Measurements from ENCODE around the gene IL15RA. TPM values are rescaled to one million over a fixed set of nuclear protein-coding genes. Genes with fewer than 3 reads are reported as not detected.

Gene IL15RA
- total RNA-seq (2014; rRNA removed; shearing (Covaris generic)) (0.89 and 7.0 TPM in 2 replicates), polyA plus RNA-seq (2016; fragmentation: Nextera tagmentation; extraction: Ambion mirVana) (4.0 and 4.9 TPM in 2 replicates)

GRCh38 chr10:5977471-5978229 is at the start of gene IL15RA:
IL15RA (minus strand) TSS chr10:5977543; CDS start chr10:5977492, 51 bp downstream.
- H3F3A ChIP-seq (ENCODE audit: insufficient read depth): 0 out of 2 replicates have a peak, but pooled peaks cover 10% of the 10 kb centered on the region
- no peaks in the 10 kb centered on the region for H3K36me3 ChIP-seq (ENCODE audit: low read depth)
- peak within 1 kb of the TSS; percentile 88 for H3K4me2 ChIP-seq (ENCODE audit: unreplicated experiment)
- no peaks in the 10 kb centered on the region for H3K27me3 ChIP-seq (replicated peaks; ENCODE audit: insufficient read depth)
- 1% methylated on average over 67 to 71 of the region's 80 CpGs for WGBS, 2 experiments (ENCODE audit: low coverage in 1 of 2, low lambda C conversion rate in 2 of 2, missing lambda C conversion rate in 2 of 2)
- TF ChIP-seq EZH2phosphoT487 (IDR thresholded peaks at IDR 0.05; ENCODE audit: insufficient read depth, low read depth): no peak
- TF ChIP-seq EZH2 (IDR thresholded peaks at IDR 0.05; ENCODE audit: insufficient read depth, poor library complexity, severe bottlenecking): no peak
- in situ Hi-C loops (cut with MboI): no loop called here
- H3K4me3 ChIP-seq: peak within 1 kb of the TSS; percentile 87
- H3K79me2 ChIP-seq (ENCODE audit: insufficient read depth): no peaks in the 10 kb centered on the region
- peak within 1 kb of the TSS; percentile 85 for H2AFZ ChIP-seq
- peak; percentile 86 for DNase-seq
- peak within 1 kb of the TSS; percentile 27; the same call in 1 of the 2 replicates for H3K27ac ChIP-seq
- peak within 1 kb of the TSS; percentile 76 for H3K9ac ChIP-seq
- H3K9me2 ChIP-seq (ENCODE audit: insufficient read depth): no peaks in the 10 kb centered on the region
- no peaks in the 10 kb centered on the region for H4K20me1 ChIP-seq (ENCODE audit: insufficient read depth)
- H3K9me3 ChIP-seq (ENCODE audit: low read depth): no peaks in the 10 kb centered on the region
- no peaks in the 10 kb centered on the region for H3K4me1 ChIP-seq (ENCODE audit: insufficient read depth)

GRCh38 chr10:6025683-6026255 is 48.4 kb upstream of the IL15RA start:
- Histone ChIP-seq H3K9me3 (ENCODE audit: low read depth) (peaks cover 3% of the 10 kb centered on the region), H3K9ac (no peak overlapping the region), H3K4me1 (ENCODE audit: insufficient read depth) (peaks cover 13% of the 10 kb centered on the region; the same call in 1 of the 2 replicates), H3F3A (ENCODE audit: insufficient read depth) (peaks cover 22% of the 10 kb centered on the region), H3K4me3 (no peak overlapping the region), H2AFZ (no peak overlapping the region), H4K20me1 (ENCODE audit: insufficient read depth) (no peaks in the 10 kb centered on the region), H3K4me2 (ENCODE audit: unreplicated experiment) (no peak overlapping the region), H3K27ac (no peak overlapping the region), H3K79me2 (ENCODE audit: insufficient read depth) (no peaks in the 10 kb centered on the region), H3K36me3 (ENCODE audit: low read depth) (no peaks in the 10 kb centered on the region), H3K9me2 (ENCODE audit: insufficient read depth) (no peaks in the 10 kb centered on the region), H3K27me3 (replicated peaks; ENCODE audit: insufficient read depth) (no peaks in the 10 kb centered on the region)
- in situ Hi-C loops (cut with MboI): no loop called here
- TF ChIP-seq EZH2 (IDR thresholded peaks at IDR 0.05; ENCODE audit: insufficient read depth, poor library complexity, severe bottlenecking): no peak
- no peak for DNase-seq
- 78 to 88% methylated on average over 6 of the region's 6 CpGs for WGBS, 2 experiments (ENCODE audit: low coverage in 1 of 2, low lambda C conversion rate in 2 of 2, missing lambda C conversion rate in 2 of 2)

- Histone ChIP-seq H2AFZ (no peak overlapping the region), H3K36me3 (ENCODE audit: low read depth) (no peaks in the 10 kb centered on the region), H3K4me1 (ENCODE audit: insufficient read depth) (peaks cover 13% of the 10 kb centered on the region; the same call in 1 of the 2 replicates), H3K4me2 (ENCODE audit: unreplicated experiment) (peak overlapping the region; percentile 25), H3K27me3 (replicated peaks; ENCODE audit: insufficient read depth) (no peaks in the 10 kb centered on the region), H3F3A (ENCODE audit: insufficient read depth) (peaks cover 22% of the 10 kb centered on the region), H4K20me1 (ENCODE audit: insufficient read depth) (no peaks in the 10 kb centered on the region), H3K79me2 (ENCODE audit: insufficient read depth) (no peaks in the 10 kb centered on the region), H3K9ac (peak overlapping the region; percentile 59), H3K27ac (peak overlapping the region; percentile 84), H3K9me3 (ENCODE audit: low read depth) (no peaks in the 10 kb centered on the region), H3K9me2 (ENCODE audit: insufficient read depth) (no peaks in the 10 kb centered on the region), H3K4me3 (0 out of 2 replicates have a peak overlapping the region, but pooled peaks have one; percentile 4)
- 80 to 81% methylated on average over 10 of the region's 10 CpGs for WGBS, 2 experiments (ENCODE audit: low coverage in 1 of 2, low lambda C conversion rate in 2 of 2, missing lambda C conversion rate in 2 of 2)
- no peak for DNase-seq
- TF ChIP-seq EZH2phosphoT487 (IDR thresholded peaks at IDR 0.05; ENCODE audit: insufficient read depth, low read depth) (no peak), EZH2 (IDR thresholded peaks at IDR 0.05; ENCODE audit: insufficient read depth, poor library complexity, severe bottlenecking) (no peak)
- in situ Hi-C loops (cut with MboI): no loop called here
Observed at GRCh38 chr10:6024334-6024682, 47.0 kb upstream of the IL15RA start.

GRCh38 chr10:6023661-6024333 is 46.5 kb upstream of the IL15RA start:
- no peaks in the 10 kb centered on the region for H3K9me3 ChIP-seq (ENCODE audit: low read depth)
- peaks cover 13% of the 10 kb centered on the region; the same call in 1 of the 2 replicates for H3K4me1 ChIP-seq (ENCODE audit: insufficient read depth)
- H3K4me2 ChIP-seq (ENCODE audit: unreplicated experiment): peak overlapping the region; percentile 25
- H3K27ac ChIP-seq: peak overlapping the region; percentile 84
- TF ChIP-seq EZH2phosphoT487 (IDR thresholded peaks at IDR 0.05; ENCODE audit: insufficient read depth, low read depth) (no peak), EZH2 (IDR thresholded peaks at IDR 0.05; ENCODE audit: insufficient read depth, poor library complexity, severe bottlenecking) (no peak)
- no peaks in the 10 kb centered on the region for H3K79me2 ChIP-seq (ENCODE audit: insufficient read depth)
- H2AFZ ChIP-seq: 0 out of 2 replicates have a peak overlapping the region, but pooled peaks have one; percentile 30
- no peaks in the 10 kb centered on the region for H3K36me3 ChIP-seq (ENCODE audit: low read depth)
- H3F3A ChIP-seq (ENCODE audit: insufficient read depth): peaks cover 22% of the 10 kb centered on the region
- peak; percentile 97 for DNase-seq
- peak overlapping the region; percentile 59 for H3K9ac ChIP-seq
- in situ Hi-C loops (cut with MboI): no loop called here
- peak overlapping the region; percentile 4; the same call in 1 of the 2 replicates for H3K4me3 ChIP-seq
- no peaks in the 10 kb centered on the region for H3K9me2 ChIP-seq (ENCODE audit: insufficient read depth)
- no peaks in the 10 kb centered on the region for H3K27me3 ChIP-seq (replicated peaks; ENCODE audit: insufficient read depth)
- H4K20me1 ChIP-seq (ENCODE audit: insufficient read depth): no peaks in the 10 kb centered on the region
- 11 to 14% methylated on average over 12 of the region's 12 CpGs for WGBS, 2 experiments (ENCODE audit: low coverage in 1 of 2, low lambda C conversion rate in 2 of 2, missing lambda C conversion rate in 2 of 2)
